HepG2 (cell line): Measurements from ENCODE around the gene MAT2A. TPM values are rescaled to one million over a fixed set of nuclear protein-coding genes. Genes with fewer than 3 reads are reported as not detected.

Experiments
- ATAC-seq: fragments of 200-7000 bp; cut with Tn5 transposase; 3 replicates; pipeline ENCODE4 v1.9.1; 2020; ENCODE audit warnings: mild to moderate bottlenecking, moderate library complexity
- BruUV-seq: library from RNA; stranded (reverse); fragments of 400-500 nt; replicated peaks from 2 replicates; lab custom pipeline; 2021; lab: Mats Ljungman, UMichigan
- CTCF ChIA-PET: fragments of 300-600 bp; formaldehyde crosslinking; extraction: SDS; loops from one replicate; lab custom pipeline; 2021; ENCODE audit warnings: low total read pairs, inconsistent platforms, low intra/inter-chr PET ratio; lab: Yijun Ruan, JAX
- POLR2A ChIA-PET: fragments of 350-600 bp; sonication (Branson Sonifier 250); formaldehyde crosslinking; loops from one replicate; lab custom pipeline; 2020; ENCODE audit warnings: antibody characterized with exemption, inconsistent platforms; lab: Yijun Ruan, JAX
- DNase-seq: peaks from one replicate; pipeline ENCODE4 v3.0.0-alpha.2; 2015; ENCODE audit warnings: low spot score
- FAIRE-seq: peaks from 3 replicates; lab custom pipeline; 2011; peaks lifted over from hg19 to GRCh38; lab: Jason Lieb, UNC
- H2AFZ ChIP-seq: one replicate; pipeline ENCODE4 v1.6.1; 2011; ENCODE audit warnings: low read length, inconsistent platforms
- H3K27ac ChIP-seq: fragments of 300-600 bp; 3 replicates; pipeline ENCODE4 v1.8.0; 2011; ENCODE audit warnings: mixed run types, mild to moderate bottlenecking, mixed read lengths, low read length, inconsistent platforms; ENCODE audit not compliant: insufficient read depth; ENCODE audit errors: extremely low read length
- H3K27me3 ChIP-seq, 2 experiments: fragments of 200-600 bp in 1 of 2; 2 replicates in 1 of 2; 3 replicates in 1 of 2; pipeline versions ENCODE4 v1.6.0 to v1.8.0; 2011; ENCODE audit warnings: low read length in 2 of 2, mild to moderate bottlenecking in 2 of 2, moderate library complexity in 2 of 2, inconsistent platforms in 1 of 2; ENCODE audit not compliant: insufficient read depth in 2 of 2, control insufficient read depth in 1 of 2
- H3K36me3 ChIP-seq, 2 experiments: fragments of 200-600 bp in 1 of 2; replicated peaks in 1 of 2; 2 replicates in 1 of 2; 3 replicates in 1 of 2; pipeline versions ENCODE4 v1.5.1 to v1.8.0; 2011; ENCODE audit warnings: low read length in 2 of 2, inconsistent platforms in 1 of 2; ENCODE audit not compliant: insufficient read depth in 2 of 2, control insufficient read depth in 1 of 2
- H3K4me1 ChIP-seq: 2 replicates; pipeline ENCODE4 v1.5.1; 2012; ENCODE audit warnings: low read length, inconsistent platforms; ENCODE audit not compliant: insufficient read depth
- H3K4me2 ChIP-seq: 2 replicates; pipeline ENCODE4 v1.6.0; 2011; ENCODE audit warnings: low read depth, low read length, inconsistent platforms
- H3K4me3 ChIP-seq, 3 experiments: fragments of 200-600 bp in 1 of 3; sonication (generic), shearing (Covaris generic) in 1 of 3; replicated peaks in 1 of 3; 2 replicates each; pipeline ENCODE4 v1.5.1; 2011 to 2016; ENCODE audit warnings: low read length in 3 of 3, inconsistent platforms in 2 of 3, low read depth in 2 of 3, mild to moderate bottlenecking in 2 of 3, control low read depth in 1 of 3, mixed read lengths in 1 of 3; ENCODE audit not compliant: insufficient read depth in 1 of 3
- H3K79me2 ChIP-seq: one replicate; pipeline ENCODE4 v1.6.1; 2011; ENCODE audit warnings: low read length, inconsistent platforms; ENCODE audit not compliant: insufficient read depth
- H3K9ac ChIP-seq: 2 replicates; pipeline ENCODE4 v1.6.0; 2011; ENCODE audit warnings: mild to moderate bottlenecking, low read depth, low read length, inconsistent platforms; ENCODE audit not compliant: insufficient read depth
- H3K9me3 ChIP-seq: 2 replicates; pipeline ENCODE4 v1.5.1; 2012; ENCODE audit warnings: mild to moderate bottlenecking, low read length
- H4K20me1 ChIP-seq: 2 replicates; pipeline ENCODE4 v1.6.0; 2011; ENCODE audit warnings: inconsistent platforms, mild to moderate bottlenecking, low read length, moderate library complexity; ENCODE audit not compliant: insufficient read depth
- PHF8 ChIP-seq: sonication (generic); formaldehyde crosslinking; IDR thresholded peaks from 2 replicates; pipeline ENCODE4 v1.5.0; 2020; ENCODE audit warnings: missing genetic modification reagents
- PPARG ChIP-seq: conservative IDR thresholded peaks from 2 replicates; pipeline ENCODE4 v1.6.1; 2016; ENCODE audit warnings: missing biosample characterization, missing genetic modification reagents
- REPIN1 ChIP-seq: sonication (generic); formaldehyde crosslinking; IDR thresholded peaks from 2 replicates; pipeline ENCODE4 v1.8.0; 2022; ENCODE audit warnings: missing genetic modification reagents, low read depth, mild to moderate bottlenecking, borderline replicate concordance
- ZFP41 ChIP-seq: sonication (generic); formaldehyde crosslinking; IDR thresholded peaks from 2 replicates; pipeline ENCODE4 v1.4.0; 2020; ENCODE audit warnings: mild to moderate bottlenecking, missing genetic modification reagents, borderline replicate concordance
- WGBS: methylation state at CpG from one replicate; pipeline ENCODE4 v1.1.6; 2017; ENCODE audit warnings: low lambda C conversion rate; 5-methylcytosine and 5-hydroxymethylcytosine counted together
- in situ Hi-C: cut with HindIII; loops from 2 replicates; pipeline ENCODE4 v1.10.0; 2017; ENCODE audit warnings: low pct_unique_long_range_greater_than_20kb; ENCODE audit not compliant: extremely low pct_ligation_motif_present
- intact Hi-C: fragments of 100-400 bp; cut with micrococcal nuclease; formaldehyde crosslinking; loops from one replicate; pipeline ENCODE4 v1.10.0; 2022; ENCODE audit not compliant: unreplicated experiment
- polyA plus RNA-seq, 8 experiments: library from polyadenylated mRNA; depleted of rRNA in 3 of 8; stranded (reverse) in 7 of 8; unstranded in 1 of 8; fragments of >200 nt; fragmentation: Illumina TruSeq in 4 of 8; extraction: Trizol in 4 of 8; gene quantifications; 2 replicates each; pipeline versions ENCODE4 v1.2.1 to v1.2.3, GENCODE V29; 2011 to 2016; ENCODE audit warnings: low read depth in 4 of 8, missing spikeins in 1 of 8, mixed read lengths in 1 of 8; ENCODE audit not compliant: insufficient read depth in 1 of 8
- total RNA-seq, 5 experiments: library from RNA; depleted of rRNA; stranded (reverse); fragments of >200 nt; fragmentation: Illumina TruSeq; extraction: Trizol; gene quantifications; 2 replicates each; pipeline ENCODE4 v1.2.3, GENCODE V29; 2016; ENCODE audit warnings: low read depth in 1 of 5
- TF ChIP-seq, protein P1 (sequence below): sonication (generic); formaldehyde crosslinking; IDR thresholded peaks from 2 replicates; pipeline ENCODE4 v1.4.0; 2020; ENCODE audit warnings: mild to moderate bottlenecking, missing genetic modification reagents
- TF ChIP-seq, protein P2 (sequence below): sonication (generic); formaldehyde crosslinking; IDR thresholded peaks from 2 replicates; pipeline ENCODE4 v1.4.0; 2020; ENCODE audit warnings: mild to moderate bottlenecking, missing genetic modification reagents
- TF ChIP-seq, protein P3 (sequence below), 2 experiments: sonication (generic) in 1 of 2; formaldehyde crosslinking in 1 of 2; IDR thresholded peaks; 2 replicates each; pipeline versions ENCODE4 v1.6.1 to v1.9.0; 2014 to 2022; ENCODE audit warnings: antibody characterized with exemption in 1 of 2, borderline replicate concordance in 1 of 2, inconsistent platforms in 1 of 2, low read depth in 1 of 2, missing genetic modification reagents in 1 of 2

The MAT2A gene
- total and polyA plus RNA-seq, 2 of the 13 experiments (the other 11 are each of a cell fraction or from before 2014, with no cell fraction given), result 155 to 331 TPM

DNA sequence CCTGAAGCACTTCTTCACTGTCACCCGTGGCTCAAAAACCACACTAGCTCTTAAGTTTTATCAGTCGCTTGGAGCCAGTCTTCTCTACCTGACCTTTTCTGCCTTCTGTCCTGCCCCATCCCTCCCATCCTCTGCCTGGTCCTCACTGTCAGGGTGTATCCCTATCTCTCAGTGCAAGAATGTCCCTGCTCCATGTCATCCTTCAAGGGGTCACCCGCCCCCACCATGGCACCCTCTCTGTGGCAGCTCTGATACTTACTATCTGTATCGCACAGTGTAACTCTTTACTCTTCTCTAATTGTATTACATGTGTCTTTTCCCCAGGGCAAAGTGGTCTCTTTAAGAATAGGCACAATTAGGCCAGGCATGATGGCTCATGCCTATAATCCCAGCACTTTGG is 49.7 kb downstream of the MAT2A start (continued):
- TF ChIP-seq, protein P1, sequence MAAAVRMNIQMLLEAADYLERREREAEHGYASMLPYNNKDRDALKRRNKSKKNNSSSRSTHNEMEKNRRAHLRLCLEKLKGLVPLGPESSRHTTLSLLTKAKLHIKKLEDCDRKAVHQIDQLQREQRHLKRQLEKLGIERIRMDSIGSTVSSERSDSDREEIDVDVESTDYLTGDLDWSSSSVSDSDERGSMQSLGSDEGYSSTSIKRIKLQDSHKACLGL (CRISPR knock-in tag), result no peak
- TF ChIP-seq, all 625 proteins: peak for 0

DNA sequence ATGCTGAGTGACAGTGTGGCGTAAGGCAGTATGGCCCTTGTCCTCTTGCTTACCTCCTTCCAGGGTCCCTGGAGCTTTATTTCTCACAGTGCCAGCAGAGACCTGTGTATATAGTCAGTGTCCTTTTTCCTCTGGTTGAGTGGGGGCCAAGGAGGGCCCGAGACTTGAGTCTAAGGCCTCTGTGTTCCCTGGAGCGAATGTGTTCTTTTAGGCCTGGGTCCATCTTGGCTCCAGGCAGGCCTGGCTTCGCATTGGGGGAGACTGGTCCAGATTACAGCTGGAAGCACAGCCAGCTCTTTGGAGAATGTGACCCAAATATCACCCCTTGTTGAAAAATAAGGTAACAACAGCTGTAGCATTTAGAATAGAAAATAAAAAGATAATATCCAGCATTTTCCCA is 50.2 kb downstream of the MAT2A start:
- no peak overlapping the region for H3K27ac ChIP-seq
- H3K79me2 ChIP-seq, result no peaks in the 10 kb centered on the region
- in situ Hi-C loops, result no loop called here
- no peak for FAIRE-seq
- peaks cover 97% of the 10 kb centered on the region for H3K4me1 ChIP-seq
- no peaks in the 10 kb centered on the region for H3K9me3 ChIP-seq
- ChIA-PET POLR2A (interaction anchor here (22.7 to 25.9 kb wide), 2 partner anchors 16 to 31 kb away, joined by 645 to 795 read pairs; partner anchors contain the start of genes C2orf68, GGCX, RNF181 and TMEM150A), CTCF (no interaction called here)
- no TSS peak for BruUV-seq
- no peak overlapping the region for H3K4me3 ChIP-seq
- no peaks in the 10 kb centered on the region for H3K27me3 ChIP-seq
- no peak overlapping the region for H3K9ac ChIP-seq
- intact Hi-C loops, result no loop called here
- H2AFZ ChIP-seq, result no peak overlapping the region
- 87% methylated on average over 4 of the region's 4 CpGs for WGBS
- no peaks in the 10 kb centered on the region for H3K36me3 ChIP-seq
- ATAC-seq, result no peak
- no peak for DNase-seq
- H4K20me1 ChIP-seq, result no peaks in the 10 kb centered on the region
- no peak overlapping the region for H3K4me2 ChIP-seq
- TF ChIP-seq PHF8 (no peak), REPIN1 (CRISPR knock-in tag) (no peak), PPARG (CRISPR knock-in tag) (no peak), ZFP41 (CRISPR knock-in tag) (no peak)
- TF ChIP-seq, protein P2, sequence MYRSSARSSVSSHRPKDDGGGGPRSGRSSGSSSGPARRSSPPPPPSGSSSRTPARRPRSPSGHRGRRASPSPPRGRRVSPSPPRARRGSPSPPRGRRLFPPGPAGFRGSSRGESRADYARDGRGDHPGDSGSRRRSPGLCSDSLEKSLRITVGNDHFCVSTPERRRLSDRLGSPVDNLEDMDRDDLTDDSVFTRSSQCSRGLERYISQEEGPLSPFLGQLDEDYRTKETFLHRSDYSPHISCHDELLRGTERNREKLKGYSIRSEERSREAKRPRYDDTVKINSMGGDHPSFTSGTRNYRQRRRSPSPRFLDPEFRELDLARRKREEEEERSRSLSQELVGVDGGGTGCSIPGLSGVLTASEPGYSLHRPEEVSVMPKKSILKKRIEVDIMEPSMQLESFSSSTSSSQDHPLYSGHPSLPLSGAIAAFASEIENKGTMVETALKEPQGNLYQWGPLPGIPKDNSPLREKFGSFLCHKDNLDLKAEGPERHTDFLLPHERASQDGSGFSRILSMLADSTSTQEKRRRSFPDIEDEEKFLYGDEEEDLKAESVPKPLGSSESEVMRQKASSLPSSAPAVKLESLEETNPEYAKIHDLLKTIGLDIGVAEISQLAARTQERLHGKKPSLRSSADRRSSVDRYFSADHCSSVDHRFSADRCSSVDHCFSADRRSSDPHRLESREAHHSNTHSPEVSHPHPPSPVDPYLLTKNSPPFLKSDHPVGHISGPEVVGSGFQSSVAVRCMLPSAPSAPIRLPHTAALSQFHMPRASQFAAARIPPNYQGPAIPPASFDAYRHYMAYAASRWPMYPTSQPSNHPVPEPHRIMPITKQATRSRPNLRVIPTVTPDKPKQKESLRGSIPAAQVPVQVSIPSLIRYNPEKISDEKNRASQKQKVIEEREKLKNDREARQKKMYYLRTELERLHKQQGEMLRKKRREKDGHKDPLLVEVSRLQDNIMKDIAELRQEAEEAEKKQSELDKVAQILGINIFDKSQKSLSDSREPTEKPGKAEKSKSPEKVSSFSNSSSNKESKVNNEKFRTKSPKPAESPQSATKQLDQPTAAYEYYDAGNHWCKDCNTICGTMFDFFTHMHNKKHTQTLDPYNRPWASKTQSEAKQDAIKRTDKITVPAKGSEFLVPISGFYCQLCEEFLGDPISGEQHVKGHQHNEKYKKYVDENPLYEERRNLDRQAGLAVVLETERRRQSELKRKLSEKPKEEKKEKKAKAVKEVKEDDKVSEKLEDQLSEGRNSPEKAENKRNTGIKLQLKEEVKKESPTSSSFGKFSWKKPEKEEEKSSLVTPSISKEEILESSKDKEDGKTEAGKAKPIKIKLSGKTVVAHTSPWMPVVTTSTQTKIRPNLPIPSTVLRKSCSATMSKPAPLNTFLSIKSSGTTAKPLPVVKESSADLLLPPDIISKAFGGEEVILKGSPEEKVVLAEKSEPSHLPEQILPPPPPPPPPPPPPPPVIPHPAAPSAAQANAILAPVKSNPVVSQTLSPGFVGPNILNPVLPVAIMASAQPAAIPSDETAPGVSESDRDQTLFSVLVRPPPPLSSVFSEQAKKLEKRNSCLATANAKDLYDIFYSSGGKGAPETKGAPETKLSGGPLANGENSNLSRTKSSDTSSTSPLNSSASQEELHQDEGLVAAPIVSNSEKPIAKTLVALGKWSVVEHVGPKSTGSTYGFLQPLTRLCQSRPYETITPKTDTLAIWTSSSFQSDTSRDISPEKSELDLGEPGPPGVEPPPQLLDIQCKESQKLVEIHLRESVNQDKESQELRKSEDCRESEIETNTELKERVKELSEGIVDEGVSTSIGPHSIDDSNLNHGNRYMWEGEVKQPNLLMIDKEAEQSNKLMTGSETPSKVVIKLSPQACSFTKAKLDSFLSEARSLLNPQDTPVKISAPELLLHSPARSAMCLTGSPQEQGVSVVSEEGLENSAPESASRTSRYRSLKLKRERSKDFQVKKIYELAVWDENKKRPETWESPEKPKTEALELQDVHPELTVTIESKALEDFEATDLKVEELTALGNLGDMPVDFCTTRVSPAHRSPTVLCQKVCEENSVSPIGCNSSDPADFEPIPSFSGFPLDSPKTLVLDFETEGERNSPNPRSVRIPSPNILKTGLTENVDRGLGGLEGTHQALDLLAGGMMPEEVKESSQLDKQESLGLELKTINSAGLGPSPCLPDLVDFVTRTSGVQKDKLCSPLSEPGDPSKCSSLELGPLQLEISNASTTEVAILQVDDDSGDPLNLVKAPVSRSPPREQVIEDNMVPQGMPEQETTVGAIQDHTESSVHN (CRISPR knock-in tag), result no peak
- TF ChIP-seq, protein P3, sequence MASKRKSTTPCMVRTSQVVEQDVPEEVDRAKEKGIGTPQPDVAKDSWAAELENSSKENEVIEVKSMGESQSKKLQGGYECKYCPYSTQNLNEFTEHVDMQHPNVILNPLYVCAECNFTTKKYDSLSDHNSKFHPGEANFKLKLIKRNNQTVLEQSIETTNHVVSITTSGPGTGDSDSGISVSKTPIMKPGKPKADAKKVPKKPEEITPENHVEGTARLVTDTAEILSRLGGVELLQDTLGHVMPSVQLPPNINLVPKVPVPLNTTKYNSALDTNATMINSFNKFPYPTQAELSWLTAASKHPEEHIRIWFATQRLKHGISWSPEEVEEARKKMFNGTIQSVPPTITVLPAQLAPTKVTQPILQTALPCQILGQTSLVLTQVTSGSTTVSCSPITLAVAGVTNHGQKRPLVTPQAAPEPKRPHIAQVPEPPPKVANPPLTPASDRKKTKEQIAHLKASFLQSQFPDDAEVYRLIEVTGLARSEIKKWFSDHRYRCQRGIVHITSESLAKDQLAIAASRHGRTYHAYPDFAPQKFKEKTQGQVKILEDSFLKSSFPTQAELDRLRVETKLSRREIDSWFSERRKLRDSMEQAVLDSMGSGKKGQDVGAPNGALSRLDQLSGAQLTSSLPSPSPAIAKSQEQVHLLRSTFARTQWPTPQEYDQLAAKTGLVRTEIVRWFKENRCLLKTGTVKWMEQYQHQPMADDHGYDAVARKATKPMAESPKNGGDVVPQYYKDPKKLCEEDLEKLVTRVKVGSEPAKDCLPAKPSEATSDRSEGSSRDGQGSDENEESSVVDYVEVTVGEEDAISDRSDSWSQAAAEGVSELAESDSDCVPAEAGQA (IDR thresholded peaks at IDR 0.05; ENCODE audit: low read depth), result no peak
- TF ChIP-seq, protein P3 (CRISPR knock-in tag; IDR thresholded peaks at IDR 0.05; ENCODE audit: borderline replicate concordance), result no peak
